Hepatic stellate cell (primary cell): ENCODE measurements around the gene PRR11.
"Not testable (repeated sequence)": the region's sequence is repeated elsewhere in the genome, so short reads cannot be mapped to it uniquely, and the experiment has no call there.

Source experiments
- DNase-seq: peaks from one replicate; pipeline ENCODE4 v3.0.0; 2011; ENCODE audit warnings: low spot score

The PRR11 gene

DNA sequence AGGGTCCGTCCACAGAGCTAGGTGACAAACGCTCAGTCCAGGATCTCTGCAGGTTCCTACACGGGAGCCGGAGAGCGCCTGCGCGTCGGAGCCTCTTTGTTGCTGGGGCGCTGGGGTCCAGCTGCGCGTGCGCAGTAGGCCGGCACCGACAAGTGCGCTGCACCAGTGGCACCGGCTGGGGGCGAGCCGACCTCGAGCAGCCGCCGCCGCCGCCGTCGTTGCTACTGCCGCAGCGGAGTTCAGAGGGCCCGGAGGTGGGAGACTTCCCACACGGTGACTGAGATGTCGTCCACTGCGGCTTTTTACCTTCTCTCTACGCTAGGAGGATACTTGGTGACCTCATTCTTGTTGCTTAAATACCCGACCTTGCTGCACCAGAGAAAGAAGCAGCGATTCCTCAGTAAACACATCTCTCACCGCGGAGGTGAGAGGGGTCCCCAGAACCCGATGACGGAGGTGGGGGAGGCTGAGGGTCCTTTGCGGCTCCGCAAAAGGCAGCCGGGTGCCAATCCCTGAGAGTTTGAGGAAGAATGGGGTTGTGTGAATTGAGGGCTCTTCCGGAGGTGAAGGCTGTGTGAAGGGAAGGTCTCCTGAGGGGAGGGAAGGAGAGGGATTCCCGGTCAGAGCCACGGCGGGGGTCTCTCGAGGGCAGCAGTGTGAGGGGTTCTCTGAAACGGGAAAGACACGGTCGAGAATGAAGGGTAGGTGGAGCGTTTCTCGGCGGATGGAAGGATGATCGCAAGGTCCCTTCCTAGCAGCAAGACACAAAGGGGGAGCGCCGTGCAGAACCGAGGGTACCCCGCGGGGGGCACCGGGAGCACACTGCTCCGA lies 65.0 kb downstream of the PRR11 start, which contains the start of gene GDPD1:
Gene GDPD1 (plus strand): TSS at position 184 of the 831 bp plus-strand sequence. CDS start 99 bp downstream, at position 283.
- peak; percentile 92 for DNase-seq

DNA sequence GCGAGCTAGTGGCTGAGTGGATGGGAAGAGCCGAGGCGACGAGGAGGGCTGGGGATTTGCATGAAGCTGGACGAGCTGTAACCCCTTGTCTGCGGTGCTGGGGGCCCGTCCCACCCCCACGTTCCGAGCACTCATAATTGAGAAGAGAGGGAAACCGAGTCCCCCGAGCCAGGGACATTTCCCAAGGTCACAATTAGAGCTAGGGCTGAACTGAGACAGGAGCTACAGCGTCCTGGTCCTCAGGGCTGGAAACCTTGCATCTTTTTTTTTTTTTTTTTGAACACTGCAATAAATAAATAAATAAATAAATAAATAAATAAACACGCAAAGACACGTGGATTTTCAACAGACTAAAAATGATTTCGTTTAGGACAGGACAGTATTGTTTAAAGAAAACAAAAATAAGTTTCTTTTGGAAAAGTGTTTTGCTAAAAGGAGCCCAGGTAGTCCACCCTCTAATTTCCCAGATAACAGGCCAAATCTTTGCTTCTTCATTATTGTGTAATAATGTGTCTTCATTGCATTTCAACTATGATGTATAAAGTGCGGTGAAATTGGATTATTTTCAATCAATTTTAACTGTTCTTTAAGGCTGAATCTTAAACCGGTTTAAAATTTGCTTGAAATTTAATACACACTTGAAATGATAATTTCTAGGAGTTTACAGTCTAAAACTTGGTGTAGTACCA lies 65.8 kb downstream of the PRR11 start:
- no peak for DNase-seq

- no peak for DNase-seq
These were observed 68.3 kb downstream of the PRR11 start for GRCh38 chr17:59223813-59224212.

- DNase-seq, result not testable (repeated sequence)
These were observed 73.0 kb downstream of the PRR11 start for GRCh38 chr17:59228588-59228987.

GRCh38 chr17:59230764-59231163 lies 75.2 kb downstream of the PRR11 start:
- DNase-seq, result no peak

DNA sequence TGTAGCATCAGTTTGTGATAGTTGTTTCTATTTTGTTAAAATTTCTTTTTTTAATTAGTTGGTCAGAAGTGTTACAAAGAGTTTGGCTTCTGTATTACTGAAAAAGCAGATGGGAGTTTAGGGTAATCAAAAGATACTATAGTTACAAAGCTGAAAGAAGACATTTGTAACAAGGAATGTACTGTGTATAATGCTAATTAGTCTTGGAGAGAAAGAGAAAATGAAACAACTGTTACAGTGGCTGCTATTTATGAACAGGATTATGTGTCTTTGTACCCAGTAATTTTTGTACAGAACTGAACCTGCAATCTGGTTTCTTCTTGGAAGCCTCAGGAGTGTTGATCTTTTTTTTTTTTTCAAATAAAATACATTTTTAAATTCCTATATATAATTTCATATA lies 79.1 kb downstream of the PRR11 start:
- no peak for DNase-seq

- DNase-seq, result no peak
These were observed 83.4 kb downstream of the PRR11 start for GRCh38 chr17:59238906-59239305.

- no peak for DNase-seq
These were observed 88.5 kb downstream of the PRR11 start for GRCh38 chr17:59244081-59244480.
